ENCODE measurements around the gene PRRC2C.

Gene PRRC2C

GRCh38 chr1:171616586-171616985 lies 131.3 kb downstream of the PRRC2C start:
- TF ChIP-seq CTCF (IDR thresholded peaks at IDR 0.05): no peak
- DNase-seq (ENCODE audit: low spot score): no peak
- Histone ChIP-seq H3K4me3 (no peak overlapping the region), H3K27ac (no peak overlapping the region)

DNA sequence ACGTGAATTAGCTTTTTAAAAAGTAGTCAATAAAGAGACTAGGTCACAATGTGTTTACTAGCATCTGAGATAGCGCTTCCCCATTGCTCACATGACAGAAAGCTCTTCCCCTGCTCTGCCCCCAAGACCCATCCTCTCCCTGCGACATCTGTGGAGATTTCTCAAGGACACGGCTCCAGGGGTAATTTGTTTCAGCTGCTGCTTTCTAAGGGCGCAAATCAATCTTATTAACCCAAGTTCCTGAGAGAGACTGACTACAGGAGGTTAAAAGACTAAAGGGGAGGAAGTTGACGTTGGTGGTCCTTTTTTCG lies 136.8 kb downstream of the PRRC2C start, which contains the start of gene MYOCOS:
TSS of gene MYOCOS (plus strand) at position 92 of the 311 bp plus-strand sequence. CDS start 1,641 bp downstream, outside the sequence.
- H3K4me3 ChIP-seq: no peak within 1 kb of the TSS
- no peak for DNase-seq (ENCODE audit: low spot score)
- H3K27ac ChIP-seq: no peak within 1 kb of the TSS
- TF ChIP-seq CTCF (IDR thresholded peaks at IDR 0.05): no peak

DNA sequence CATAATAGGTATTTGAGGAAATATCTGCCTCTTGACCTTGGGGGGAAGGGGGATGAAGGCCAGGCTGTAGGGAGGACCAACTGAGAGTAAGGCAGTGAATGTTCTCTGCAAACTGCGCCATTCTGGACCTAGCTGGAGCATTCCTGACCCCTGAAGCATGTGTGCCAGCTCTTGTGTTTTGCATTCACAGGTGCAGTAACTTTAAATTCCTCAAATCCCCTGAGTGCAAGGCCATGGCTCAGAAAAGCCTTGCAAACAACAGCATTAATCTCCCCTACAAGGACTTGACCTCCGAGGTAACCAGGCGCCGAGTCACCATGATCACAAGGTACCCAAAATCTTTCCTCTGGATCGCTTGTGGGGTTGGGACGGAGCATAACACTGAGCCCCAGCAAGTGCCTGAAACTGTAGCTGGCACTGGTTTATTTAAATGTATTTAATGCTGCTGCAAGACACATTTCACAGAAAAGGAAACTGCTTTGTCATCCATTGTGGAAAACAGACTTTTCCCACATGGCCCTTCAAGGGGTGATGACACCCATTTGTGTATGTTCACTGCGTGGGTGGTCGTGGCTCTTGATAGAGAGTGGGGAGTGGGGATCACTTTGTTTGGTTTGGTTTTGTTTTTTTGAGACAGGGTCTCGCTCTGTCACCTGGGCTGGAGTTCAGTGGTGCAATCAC lies 138.5 kb downstream of the PRRC2C start:
- no peak for DNase-seq (ENCODE audit: low spot score)
- H3K27ac ChIP-seq: no peak overlapping the region
- no peak overlapping the region for H3K4me3 ChIP-seq
- no peak for TF ChIP-seq CTCF (IDR thresholded peaks at IDR 0.05)

DNA sequence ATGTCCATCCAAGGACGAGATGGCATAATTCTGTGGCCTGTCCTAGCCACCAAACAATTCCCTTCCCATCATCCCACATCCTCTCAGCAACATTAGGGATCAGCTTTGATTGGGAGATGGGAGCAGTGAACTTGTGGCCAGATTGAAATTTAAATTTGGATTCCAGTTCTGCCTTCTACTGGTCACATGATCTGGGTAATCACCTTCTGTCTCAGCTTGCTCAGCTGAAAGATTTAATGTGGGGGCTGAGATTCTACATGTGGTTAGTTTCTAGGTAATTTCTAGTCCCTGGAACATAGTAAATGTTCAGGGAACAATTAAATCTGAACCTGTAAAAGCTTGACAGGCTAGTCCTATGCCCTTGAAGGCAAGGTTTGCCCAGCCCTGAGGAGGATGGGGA lies 139.9 kb downstream of the PRRC2C start:
- Histone ChIP-seq H3K4me3 (no peak overlapping the region), H3K27ac (no peak overlapping the region)
- no peak for TF ChIP-seq CTCF (IDR thresholded peaks at IDR 0.05)
- no peak for DNase-seq (ENCODE audit: low spot score)

- no peak overlapping the region for H3K4me3 ChIP-seq
- TF ChIP-seq CTCF (IDR thresholded peaks at IDR 0.05): no peak
- no peak for DNase-seq (ENCODE audit: low spot score)
- no peak overlapping the region for H3K27ac ChIP-seq
Observed at GRCh38 chr1:171627020-171627419, 141.7 kb downstream of the PRRC2C start.

GRCh38 chr1:171628225-171628624 lies 142.9 kb downstream of the PRRC2C start:
- TF ChIP-seq CTCF (IDR thresholded peaks at IDR 0.05): no peak
- no peak for DNase-seq (ENCODE audit: low spot score)
- Histone ChIP-seq H3K27ac (no peak overlapping the region), H3K4me3 (no peak overlapping the region)

GRCh38 chr1:171635661-171636060 lies 150.3 kb downstream of the PRRC2C start:
- no peak for TF ChIP-seq CTCF (IDR thresholded peaks at IDR 0.05)
- H3K4me3 ChIP-seq: no peak overlapping the region
- DNase-seq (ENCODE audit: low spot score): no peak
- no peak overlapping the region for H3K27ac ChIP-seq
